ENCODE results near the gene INSRR. TPM values are rescaled to one million over a fixed set of nuclear protein-coding genes. Genes with fewer than 3 reads are reported as not detected.

The INSRR gene
- total RNA-seq, 1 donor from 2014 or later, result not detected

GRCh38 chr1:156812293-156812990 is 46.5 kb downstream of the INSRR start:
- Mint-ChIP-seq H3K27me3 (no peaks in the 10 kb centered on the region), H3K4me3 (no peak overlapping the region), H3K36me3 (ENCODE audit: low read depth) (no peaks in the 10 kb centered on the region), H3K4me1 (peaks cover 32% of the 10 kb centered on the region), H3K9me3 (no peaks in the 10 kb centered on the region), H3K27ac (no peak overlapping the region)
- TF ChIP-seq CTCF (IDR thresholded peaks at IDR 0.05), result no peak
- ChIA-PET POLR2A (no interaction called here), CTCF (no interaction called here)
- ATAC-seq (ENCODE audit: low read depth), result no peak
- DNase-seq, result no peak
- intact Hi-C loops (cut with micrococcal nuclease), result loop anchor here (5.0 kb wide), 1 partner anchor 80 kb away; the partner anchor contains the start of gene PEAR1

- ATAC-seq (ENCODE audit: low read depth) (no peak), DNase-seq (no peak)
- Mint-ChIP-seq H3K27ac (no peak overlapping the region), H3K4me1 (peaks cover 22% of the 10 kb centered on the region), H3K36me3 (ENCODE audit: low read depth) (no peaks in the 10 kb centered on the region), H3K27me3 (no peaks in the 10 kb centered on the region), H3K9me3 (no peaks in the 10 kb centered on the region), H3K4me3 (no peak overlapping the region)
- ChIA-PET CTCF (no interaction called here), POLR2A (no interaction called here)
- no peak for TF ChIP-seq CTCF (IDR thresholded peaks at IDR 0.05)
- intact Hi-C loops (cut with micrococcal nuclease), result loop anchor here (5.0 kb wide), 1 partner anchor 81 kb away; the partner anchor contains the start of gene PEAR1
These were observed 47.7 kb downstream of the INSRR start for GRCh38 chr1:156811168-156811567.

DNA sequence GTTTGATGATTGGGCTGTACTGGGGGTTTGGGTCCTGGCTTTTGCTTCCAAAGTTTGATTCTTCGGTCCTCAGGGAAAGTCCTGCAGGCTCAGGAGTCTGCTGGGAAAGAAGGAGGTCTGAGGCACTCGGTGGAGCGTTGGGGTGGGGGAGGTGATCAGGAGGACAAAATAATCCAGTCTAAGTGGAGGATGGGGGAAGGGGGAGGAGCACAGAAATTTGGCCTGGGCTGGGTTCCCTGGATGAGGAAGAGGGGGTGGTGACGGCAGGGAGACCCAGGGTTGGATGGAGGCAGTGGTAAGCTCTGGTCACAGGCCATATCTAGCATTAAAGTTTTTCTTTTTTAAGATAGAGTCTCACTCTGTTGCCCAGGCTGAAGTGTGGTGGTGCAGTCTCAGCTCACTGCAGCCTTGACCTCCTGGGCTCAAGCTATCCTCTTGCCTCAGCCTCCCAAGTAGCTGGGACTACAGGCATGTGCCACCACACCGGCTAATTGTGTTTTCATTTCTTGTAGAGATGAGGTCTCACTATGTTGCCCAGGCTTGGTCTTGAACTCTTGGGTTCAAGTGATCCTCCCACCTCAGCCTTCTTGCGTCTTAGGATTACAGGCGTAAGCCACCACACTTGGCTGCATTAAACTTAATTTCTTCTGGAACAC is 49.1 kb downstream of the INSRR start:
- ChIA-PET POLR2A (no interaction called here), CTCF (no interaction called here)
- Mint-ChIP-seq H3K27me3 (no peaks in the 10 kb centered on the region), H3K4me1 (peaks cover 13% of the 10 kb centered on the region), H3K27ac (no peak overlapping the region), H3K4me3 (no peak overlapping the region), H3K36me3 (ENCODE audit: low read depth) (no peaks in the 10 kb centered on the region), H3K9me3 (no peaks in the 10 kb centered on the region)
- intact Hi-C loops (cut with micrococcal nuclease), result loop anchor here (5.0 kb wide), 1 partner anchor 82 kb away; the partner anchor contains the start of gene PEAR1
- TF ChIP-seq CTCF (IDR thresholded peaks at IDR 0.05), result no peak
- ATAC-seq (ENCODE audit: low read depth) (no peak), DNase-seq (no peak)

GRCh38 chr1:156809281-156809680 is 49.6 kb downstream of the INSRR start:
- Mint-ChIP-seq H3K27me3 (no peaks in the 10 kb centered on the region), H3K27ac (no peak overlapping the region), H3K4me1 (peaks cover 12% of the 10 kb centered on the region), H3K4me3 (no peak overlapping the region), H3K9me3 (no peaks in the 10 kb centered on the region), H3K36me3 (ENCODE audit: low read depth) (no peaks in the 10 kb centered on the region)
- POLR2A ChIA-PET, result no interaction called here
- CTCF ChIA-PET, result no interaction called here
- ATAC-seq (ENCODE audit: low read depth), result no peak
- DNase-seq, result no peak
- intact Hi-C loops (cut with micrococcal nuclease), result no loop called here
- TF ChIP-seq CTCF (IDR thresholded peaks at IDR 0.05), result no peak

DNA sequence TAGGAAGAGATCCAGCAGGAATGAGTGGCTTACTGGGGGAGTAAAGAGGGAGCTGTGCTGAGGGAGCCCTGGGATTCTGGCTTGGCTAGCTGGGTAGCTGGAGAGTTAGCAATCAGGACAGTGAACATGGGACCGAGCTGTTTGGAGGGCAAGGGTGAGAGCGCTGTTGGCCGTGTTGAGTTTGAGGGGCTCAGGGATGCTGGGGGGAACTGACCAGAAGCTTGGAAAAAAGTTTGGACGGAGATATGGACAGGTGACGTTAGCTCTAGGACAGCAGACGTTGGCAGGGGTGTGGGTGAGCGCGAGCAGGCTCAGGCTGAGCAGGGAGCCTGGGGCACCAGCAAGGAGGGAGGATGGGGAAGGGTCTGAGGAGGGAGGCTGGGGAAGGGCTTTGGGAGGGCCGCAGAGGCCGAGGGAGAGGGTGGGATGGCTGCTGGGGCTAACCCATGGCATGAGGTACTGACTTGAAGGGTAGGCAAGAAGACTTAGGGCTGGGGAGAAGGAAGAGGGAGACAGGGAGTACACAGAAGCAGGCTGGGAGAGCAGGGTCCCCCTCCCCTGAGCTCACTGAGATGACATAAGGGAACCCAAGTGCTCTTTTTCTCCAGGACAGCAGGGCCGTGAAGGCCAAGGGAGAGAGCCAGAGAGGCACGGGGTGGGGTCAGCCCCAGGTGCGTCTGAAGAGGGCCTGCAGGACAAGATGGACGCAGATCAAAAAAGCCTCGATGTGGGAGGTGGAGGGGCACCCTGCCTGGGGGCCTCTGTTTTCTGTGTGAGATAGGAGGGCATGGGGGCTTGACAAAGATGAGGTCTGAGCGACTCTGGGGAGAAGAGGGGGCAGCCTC is 50.5 kb downstream of the INSRR start:
- no peaks in the 10 kb centered on the region for H3K9me3 Mint-ChIP-seq
- H3K27me3 Mint-ChIP-seq, result no peaks in the 10 kb centered on the region
- peaks cover 6% of the 10 kb centered on the region for H3K4me1 Mint-ChIP-seq
- no peak overlapping the region for H3K4me3 Mint-ChIP-seq
- DNase-seq, result no peak
- no peak for ATAC-seq (ENCODE audit: low read depth)
- no peak overlapping the region for H3K27ac Mint-ChIP-seq
- intact Hi-C loops (cut with micrococcal nuclease), result no loop called here
- ChIA-PET CTCF (interaction anchor here (0.6 kb wide), 1 partner anchor 153 kb away, joined by 3 read pairs; no protein-coding TSS in a partner anchor), POLR2A (interaction anchor here (0.9 kb wide), 1 partner anchor 9 kb away, joined by 4 read pairs; no protein-coding TSS in a partner anchor)
- TF ChIP-seq CTCF (IDR thresholded peaks at IDR 0.05), result no peak
- H3K36me3 Mint-ChIP-seq (ENCODE audit: low read depth), result no peaks in the 10 kb centered on the region

All from activated B cell treated with CpG ODN at 0.5 μM for 24 hours (primary cell).